IPS-18a (cell line): ENCODE measurements around the gene IMMP1L.

ENCODE experiments used
- H3K27ac ChIP-seq: one replicate; pipeline ENCODE4 v1.5.1; 2013; ENCODE audit warnings: low read length
- H3K27me3 ChIP-seq: one replicate; pipeline ENCODE4 v1.6.1; 2013; ENCODE audit warnings: mild to moderate bottlenecking, low read length; ENCODE audit not compliant: control insufficient read depth, insufficient read depth
- H3K36me3 ChIP-seq: one replicate; pipeline ENCODE4 v1.6.1; 2013; ENCODE audit warnings: low read depth, low read length; ENCODE audit not compliant: control insufficient read depth
- H3K4me1 ChIP-seq: one replicate; pipeline ENCODE4 v1.6.1; 2013; ENCODE audit warnings: low read depth, low read length; ENCODE audit not compliant: control insufficient read depth
- H3K4me3 ChIP-seq: one replicate; pipeline ENCODE4 v1.5.1; 2013; ENCODE audit warnings: low read length
- H3K9ac ChIP-seq: one replicate; pipeline ENCODE4 v1.6.1; 2013; ENCODE audit warnings: mild to moderate bottlenecking, low read length, moderate library complexity
- H3K9me3 ChIP-seq: one replicate; pipeline ENCODE4 v1.6.1; 2013; ENCODE audit warnings: low read depth, low read length; ENCODE audit not compliant: control insufficient read depth

IMMP1L gene

DNA sequence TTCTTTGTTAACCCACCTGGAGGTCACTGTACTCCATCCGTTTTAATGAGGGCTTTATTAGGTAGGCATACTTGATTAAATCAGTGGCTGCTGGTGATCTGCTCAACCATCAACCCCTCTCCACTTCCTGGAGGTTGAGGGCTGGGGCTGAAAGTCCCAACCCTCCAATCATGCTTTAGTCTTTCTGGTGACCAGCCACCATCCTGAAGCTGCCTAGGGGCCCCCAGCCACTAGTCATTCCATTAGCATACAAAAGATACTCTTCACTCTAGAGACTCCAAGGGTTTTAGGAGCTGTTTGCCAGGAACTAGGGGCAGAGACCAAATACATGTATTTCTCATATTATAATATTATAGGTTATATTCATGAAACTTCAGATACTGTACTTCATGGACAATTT, 126.3 kb downstream of the IMMP1L start:
- Histone ChIP-seq H3K27ac (no peak overlapping the region), H3K9me3 (no peaks in the 10 kb centered on the region), H3K9ac (no peak overlapping the region), H3K27me3 (no peaks in the 10 kb centered on the region), H3K36me3 (no peaks in the 10 kb centered on the region), H3K4me1 (peaks cover 8% of the 10 kb centered on the region), H3K4me3 (no peak overlapping the region)
